GM19438 (cell line): Measurements from ENCODE around the gene LIMS3.
"Not testable (repeated sequence)": the region's sequence is repeated elsewhere in the genome, so short reads cannot be mapped to it uniquely, and the experiment has no call there.

Source experiments
- ATAC-seq: cut with Tn5 transposase; IDR thresholded peaks from one replicate; pipeline ENCODE4 v1.9.1; 2021; ENCODE audit warnings: low read depth; ENCODE audit not compliant: unreplicated experiment

Gene LIMS3

DNA sequence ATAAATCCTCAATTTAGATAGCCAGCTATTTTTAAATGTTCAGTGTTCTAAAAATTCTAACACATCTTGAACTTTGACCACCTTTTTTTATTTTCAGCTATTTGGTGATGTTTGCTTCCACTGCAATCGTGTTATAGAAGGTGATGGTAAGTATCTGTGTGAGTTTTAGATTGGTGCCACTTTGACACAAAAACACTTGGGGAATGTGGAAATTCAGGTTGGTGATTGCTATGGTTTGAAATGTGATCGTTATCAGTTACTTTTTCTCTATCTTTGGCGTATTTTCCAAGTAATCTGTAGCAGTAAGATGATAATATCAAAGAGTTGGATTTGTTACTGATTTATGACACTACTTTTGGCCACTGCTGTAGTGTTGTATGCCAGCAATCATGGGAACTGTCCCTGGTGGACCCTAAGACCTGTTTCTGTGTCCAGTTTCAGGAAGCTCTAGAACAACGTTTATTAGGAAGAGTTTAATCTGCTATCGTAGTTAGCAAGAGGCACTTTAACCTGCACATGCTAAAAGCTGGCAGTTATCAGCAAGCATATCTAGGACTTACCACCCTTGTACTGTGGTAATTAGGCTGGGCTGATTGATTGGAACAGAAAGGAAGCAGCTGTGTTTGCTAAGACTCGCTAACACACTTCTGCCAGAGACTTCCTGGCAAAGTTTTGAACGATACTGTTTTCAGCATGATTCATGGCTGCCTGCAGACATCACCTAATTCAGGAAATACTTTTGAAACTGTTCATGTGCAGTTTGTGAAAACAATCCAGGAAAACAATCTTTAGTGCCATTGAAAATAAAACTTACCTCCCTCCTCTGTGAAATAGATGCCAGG is 23.3 kb downstream of the LIMS3 start:
- not testable (repeated sequence) for ATAC-seq

DNA sequence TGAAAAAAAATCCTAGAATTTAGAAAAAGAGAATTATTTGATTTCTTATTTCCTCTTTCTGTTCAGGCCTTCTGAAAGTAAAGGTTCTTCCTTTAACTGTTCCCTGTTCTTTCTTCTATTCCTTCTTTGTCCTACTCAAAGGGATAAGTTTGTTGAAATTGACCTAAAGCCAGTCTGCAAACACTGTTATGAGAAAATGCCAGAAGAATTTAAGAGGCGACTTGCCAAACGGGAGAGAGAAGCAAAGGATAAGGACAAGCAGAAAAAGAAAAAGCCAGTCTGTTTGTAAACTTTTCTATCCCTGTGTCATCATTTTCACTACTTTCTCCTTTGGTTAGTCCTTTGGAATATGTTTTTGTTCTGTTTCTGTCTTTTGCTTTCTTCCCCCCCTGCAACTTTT is 26.0 kb downstream of the LIMS3 start:
- not testable (repeated sequence) for ATAC-seq

GRCh38 chr2:109927803-109928202 is 29.3 kb downstream of the LIMS3 start:
- not testable (repeated sequence) for ATAC-seq

DNA sequence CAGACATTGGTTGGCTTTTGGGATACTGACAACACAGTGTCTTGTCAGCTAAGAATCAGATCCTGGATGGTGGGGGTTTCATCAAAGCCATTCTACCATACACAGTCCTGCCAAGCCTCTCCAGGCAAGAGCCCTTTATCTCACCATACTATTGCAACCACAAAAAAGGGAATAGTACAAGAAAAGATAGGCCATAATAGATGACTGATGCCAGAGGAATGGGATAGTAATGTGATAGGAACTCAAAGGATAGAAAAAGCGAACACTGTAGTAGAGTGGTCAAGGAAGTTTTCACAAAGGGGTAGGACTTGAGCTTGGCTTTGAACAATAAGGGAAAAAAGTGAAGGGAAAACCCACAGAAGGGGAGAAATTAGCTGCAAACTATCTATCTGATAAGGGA is 30.7 kb downstream of the LIMS3 start:
- ATAC-seq, result not testable (repeated sequence)

GRCh38 chr2:109936534-109936933 is 38.0 kb downstream of the LIMS3 start:
- not testable (repeated sequence) for ATAC-seq

DNA sequence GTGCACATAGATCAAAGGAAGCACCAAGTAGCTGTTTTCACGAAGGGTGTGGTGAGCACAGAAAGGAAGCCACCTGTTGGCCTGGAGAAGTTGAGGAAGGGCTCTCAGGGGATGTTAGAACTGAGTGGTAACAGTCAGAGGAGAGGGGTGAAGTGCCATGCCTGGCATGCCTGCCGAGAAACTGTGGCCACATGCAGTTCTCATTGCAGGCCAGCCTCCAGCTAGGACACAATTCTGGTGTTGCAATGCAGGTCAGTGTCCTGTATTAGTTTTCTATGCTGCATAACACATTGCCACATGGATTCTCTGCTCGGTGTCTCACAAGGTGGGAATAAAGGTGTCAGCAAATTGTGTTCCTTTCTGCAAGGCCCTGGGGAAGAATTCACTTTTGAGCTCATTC is 46.9 kb downstream of the LIMS3 start:
- ATAC-seq, result not testable (repeated sequence)

- ATAC-seq, result not testable (repeated sequence)
Observed at GRCh38 chr2:109947262-109947958, 48.9 kb downstream of the LIMS3 start.

DNA sequence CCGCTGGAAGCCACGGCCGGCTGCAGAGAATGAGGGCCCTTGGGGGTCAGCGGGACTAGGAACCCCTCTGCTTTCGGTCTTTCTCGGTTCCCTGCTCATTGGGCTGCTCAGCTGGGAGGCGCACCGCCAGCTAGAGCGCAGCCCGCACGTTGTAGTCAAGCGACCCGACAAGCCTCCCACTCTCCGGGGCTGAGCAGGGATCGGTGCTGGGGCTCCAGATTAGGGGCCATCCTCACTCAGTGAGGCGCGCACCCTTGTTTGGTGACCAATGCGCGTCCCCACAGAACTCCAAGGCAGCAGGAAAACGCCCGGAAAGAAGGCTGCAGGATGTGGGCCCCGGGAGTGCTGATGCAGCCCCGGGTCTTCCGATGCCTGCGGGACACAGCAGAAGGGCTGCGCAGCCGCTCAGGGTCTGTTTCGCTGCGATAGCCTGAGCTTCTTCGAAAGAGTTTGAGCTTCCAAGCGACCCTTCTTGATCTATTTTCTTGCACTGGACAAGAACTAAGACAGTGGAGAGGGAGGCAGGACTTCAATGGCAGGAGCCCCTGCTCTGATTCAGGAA is 49.6 kb downstream of the LIMS3 start:
- ATAC-seq, result not testable (repeated sequence)

DNA sequence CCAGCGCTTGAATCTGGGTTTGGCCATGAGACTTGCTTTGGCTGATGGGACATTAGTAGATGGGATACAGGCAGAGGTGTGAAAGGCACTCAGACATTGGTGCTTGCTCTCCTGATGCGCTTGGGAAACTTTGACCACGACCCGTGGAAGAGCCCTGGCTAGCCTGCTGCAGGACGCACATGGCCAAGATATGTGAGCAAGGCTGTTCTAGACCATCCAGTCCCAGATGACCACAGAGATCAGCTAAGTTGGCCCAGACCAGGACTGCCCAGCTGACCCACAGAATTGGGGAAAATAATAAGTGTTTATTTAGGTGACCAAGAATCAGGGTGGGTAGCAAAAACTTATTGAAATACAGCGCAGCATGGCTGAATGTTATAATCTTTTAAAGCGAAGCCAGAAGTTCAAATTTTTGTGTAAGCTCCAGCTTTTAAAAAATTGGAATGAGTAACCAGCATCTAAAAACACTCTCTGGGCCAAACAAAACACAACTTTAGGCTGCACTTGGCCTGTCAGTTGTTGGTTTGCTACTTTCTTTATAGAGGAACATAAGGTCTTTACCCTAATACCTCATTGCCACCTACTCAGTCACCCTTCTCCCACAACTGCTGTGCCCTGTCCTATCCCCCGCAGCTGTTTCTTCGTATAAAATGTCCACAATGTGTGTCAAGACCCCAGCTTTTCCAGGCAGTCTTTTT is 51.8 kb downstream of the LIMS3 start:
- not testable (repeated sequence) for ATAC-seq

- not testable (repeated sequence) for ATAC-seq
Observed at GRCh38 chr2:109963942-109964341, 65.5 kb downstream of the LIMS3 start.

DNA sequence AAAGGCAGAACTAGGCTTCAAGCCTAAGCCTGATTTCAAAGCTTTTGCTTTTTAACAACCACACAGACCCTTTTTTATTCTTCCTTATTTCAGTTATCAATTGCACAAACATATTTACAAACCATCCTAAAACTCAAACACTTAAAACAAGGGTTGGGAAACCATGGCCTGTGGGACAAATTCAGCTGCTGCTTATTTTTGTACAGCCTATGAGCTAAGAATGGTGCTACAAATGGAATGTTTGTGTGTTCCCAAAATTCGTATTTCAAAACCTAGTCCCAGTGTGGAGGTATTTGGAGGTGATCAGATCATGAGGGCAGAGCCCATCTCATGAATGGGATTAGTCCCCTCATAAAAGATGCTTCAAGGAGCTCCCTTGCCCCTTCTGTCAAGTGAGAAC is 67.0 kb downstream of the LIMS3 start:
- ATAC-seq, result not testable (repeated sequence)

DNA sequence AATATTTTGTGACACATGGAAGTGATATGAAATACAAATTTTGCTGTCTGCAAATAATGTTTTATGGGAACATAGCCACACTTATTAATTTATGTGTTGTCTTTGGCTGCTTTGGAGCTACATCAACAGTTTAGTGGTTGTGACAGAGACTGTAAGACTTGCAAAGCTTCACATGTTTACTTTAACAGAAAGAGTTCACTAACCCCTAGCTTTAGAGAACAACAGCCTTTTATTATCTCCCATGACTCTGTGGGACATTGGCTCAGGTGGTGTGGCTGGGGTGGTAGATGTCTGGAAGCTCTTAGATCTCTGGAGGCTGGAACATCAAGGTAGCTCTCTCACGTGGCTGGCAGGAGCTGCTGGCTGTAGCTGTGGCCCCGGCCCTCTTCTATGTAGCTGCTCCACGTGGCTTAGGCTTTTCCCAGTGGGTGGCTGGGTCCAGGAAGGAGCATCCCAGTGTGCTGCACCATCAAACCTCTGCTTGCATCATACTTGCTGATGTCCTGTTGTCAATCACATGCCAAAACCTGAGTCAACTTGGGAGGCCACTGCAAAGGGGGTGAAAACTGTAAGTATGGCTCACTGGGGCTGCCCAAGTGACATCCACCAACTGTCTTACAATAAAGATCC is 67.7 kb downstream of the LIMS3 start:
- ATAC-seq, result not testable (repeated sequence)

DNA sequence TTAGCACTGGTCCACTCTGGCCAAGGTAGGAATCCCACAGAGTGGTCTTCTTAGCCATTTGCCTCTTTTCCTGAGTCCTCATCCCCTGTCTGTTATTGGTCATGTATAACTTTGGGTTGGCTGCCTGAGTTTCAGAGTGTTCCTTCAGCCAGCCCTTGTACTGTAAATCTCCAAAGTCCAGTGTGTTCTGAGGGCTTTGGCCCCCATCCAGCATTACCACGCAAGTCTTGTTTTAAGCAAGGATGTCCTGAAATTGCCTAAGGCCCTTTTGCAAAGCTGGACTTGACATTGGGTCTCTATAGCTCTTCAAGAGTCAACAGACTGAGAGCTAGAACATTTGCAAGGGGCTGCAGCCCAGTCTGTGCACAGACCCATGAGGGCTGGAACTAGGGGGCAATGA is 68.4 kb downstream of the LIMS3 start:
- not testable (repeated sequence) for ATAC-seq

DNA sequence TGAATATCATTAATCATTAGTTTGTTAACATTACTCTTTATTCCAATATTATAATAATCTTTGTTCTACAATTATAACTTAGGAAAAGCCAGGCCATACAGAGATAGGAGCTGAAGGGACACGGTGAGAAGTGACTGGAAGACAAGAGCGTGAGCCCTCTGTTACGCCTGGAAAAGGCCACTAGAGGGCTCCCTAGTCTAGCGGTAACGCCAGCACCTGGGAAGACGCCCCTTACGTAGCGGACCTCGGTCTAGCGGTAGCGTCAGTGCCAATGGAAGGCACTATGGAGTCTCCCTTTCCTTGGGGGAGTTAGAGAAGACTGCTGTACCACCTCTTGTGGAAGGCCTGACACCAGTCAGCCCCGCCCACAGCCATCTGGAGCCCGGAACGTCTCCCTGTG is 71.4 kb downstream of the LIMS3 start:
- not testable (repeated sequence) for ATAC-seq

GRCh38 chr2:109971710-109972109 is 73.2 kb downstream of the LIMS3 start:
- ATAC-seq, result not testable (repeated sequence)
